Stimulated activated CD4-positive, alpha-beta T cell treated with anti-CD3 and anti-CD28 coated beads, Interleukin-4, amount 100 ng/mL, for 48 hours (primary cell): ENCODE measurements around the gene SNCG.

Experiments used
- DNase-seq, 2 donors: peaks; one replicate each; pipeline ENCODE4 v3.0.0-alpha.2; 2020; ENCODE audit warnings: low read depth in 2 of 2

SNCG gene

DNA sequence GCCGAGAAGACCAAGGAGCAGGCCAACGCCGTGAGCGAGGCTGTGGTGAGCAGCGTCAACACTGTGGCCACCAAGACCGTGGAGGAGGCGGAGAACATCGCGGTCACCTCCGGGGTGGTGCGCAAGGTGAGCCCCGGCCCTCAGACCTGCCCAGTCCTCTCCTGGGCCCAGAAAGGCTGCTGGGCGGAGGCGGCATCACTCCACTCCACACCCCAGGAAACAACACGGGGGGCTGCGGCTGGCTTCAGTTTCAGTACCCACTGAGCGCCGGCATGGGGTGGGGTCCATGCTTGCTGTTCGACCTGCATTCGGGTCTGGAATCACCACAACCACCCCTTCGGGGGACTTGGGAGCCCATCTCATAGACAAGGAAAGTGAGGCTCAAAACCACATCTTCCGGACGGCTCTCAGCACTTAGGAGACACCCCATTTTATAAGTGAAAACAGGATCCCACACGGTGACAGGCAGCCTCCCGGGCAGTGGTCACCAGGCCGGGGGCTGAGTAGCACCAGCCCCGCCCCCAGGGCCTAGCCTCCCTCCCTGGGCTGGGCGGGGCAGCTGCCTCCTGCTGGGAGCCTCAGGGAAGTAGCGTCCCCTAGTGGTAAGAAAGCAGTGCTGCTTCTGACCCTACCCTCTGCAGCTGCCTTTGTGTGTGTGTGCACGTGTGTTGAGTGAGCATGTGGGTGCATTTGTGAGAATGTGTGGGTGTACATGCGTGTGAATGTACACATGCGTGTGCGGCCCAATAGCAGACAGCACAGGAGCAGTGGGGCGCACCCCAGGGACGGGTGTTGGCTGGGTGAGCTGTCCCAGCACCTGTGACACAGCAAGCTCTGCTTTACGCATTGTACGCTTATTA, 1.8 kb downstream of the SNCG start:
- peak in 1 of 2 donors; percentile 28 for DNase-seq

DNA sequence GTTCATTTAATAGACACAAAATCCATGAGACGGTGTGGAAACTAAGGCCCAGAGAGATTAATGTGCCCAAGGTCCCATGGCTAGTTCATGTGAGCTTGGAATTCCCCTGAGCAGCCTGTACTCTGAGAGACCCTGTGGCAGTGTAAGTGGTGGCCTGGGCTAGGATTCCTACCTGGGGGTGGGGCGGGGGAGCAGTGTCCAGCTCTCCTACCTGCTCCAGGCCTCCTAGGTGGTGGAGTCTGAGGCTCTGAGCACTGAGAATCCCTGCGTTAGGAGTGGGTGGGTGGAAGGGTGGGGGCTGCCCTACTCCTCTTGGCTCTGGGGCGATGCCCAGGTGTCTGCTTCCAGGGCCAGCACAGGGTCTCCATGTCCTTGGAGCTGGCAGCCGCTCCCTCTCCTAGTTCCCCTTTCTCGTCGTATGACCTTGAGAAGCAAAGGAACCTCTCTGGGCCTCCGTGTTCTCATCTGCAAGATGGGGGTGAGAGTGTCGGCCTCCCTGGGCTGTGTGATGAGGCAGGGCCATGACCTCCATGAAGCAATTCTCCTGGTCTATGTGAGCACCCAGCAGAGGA, 2.5 kb downstream of the SNCG start:
- no peak for DNase-seq

- no peak for DNase-seq
These were observed 3.2 kb downstream of the SNCG start for GRCh38 chr10:86961481-86962091.

- DNase-seq: no peak
These were observed 4.0 kb downstream of the SNCG start for GRCh38 chr10:86962136-86962980.

DNA sequence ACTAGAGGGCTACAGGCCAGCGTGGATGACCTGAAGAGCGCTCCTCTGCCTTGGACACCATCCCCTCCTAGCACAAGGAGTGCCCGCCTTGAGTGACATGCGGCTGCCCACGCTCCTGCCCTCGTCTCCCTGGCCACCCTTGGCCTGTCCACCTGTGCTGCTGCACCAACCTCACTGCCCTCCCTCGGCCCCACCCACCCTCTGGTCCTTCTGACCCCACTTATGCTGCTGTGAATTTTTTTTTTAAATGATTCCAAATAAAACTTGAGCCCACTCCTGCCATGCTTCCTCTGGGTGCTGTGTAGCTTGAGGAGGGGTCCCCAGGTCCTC, 4.5 kb downstream of the SNCG start:
- DNase-seq: no peak

DNA sequence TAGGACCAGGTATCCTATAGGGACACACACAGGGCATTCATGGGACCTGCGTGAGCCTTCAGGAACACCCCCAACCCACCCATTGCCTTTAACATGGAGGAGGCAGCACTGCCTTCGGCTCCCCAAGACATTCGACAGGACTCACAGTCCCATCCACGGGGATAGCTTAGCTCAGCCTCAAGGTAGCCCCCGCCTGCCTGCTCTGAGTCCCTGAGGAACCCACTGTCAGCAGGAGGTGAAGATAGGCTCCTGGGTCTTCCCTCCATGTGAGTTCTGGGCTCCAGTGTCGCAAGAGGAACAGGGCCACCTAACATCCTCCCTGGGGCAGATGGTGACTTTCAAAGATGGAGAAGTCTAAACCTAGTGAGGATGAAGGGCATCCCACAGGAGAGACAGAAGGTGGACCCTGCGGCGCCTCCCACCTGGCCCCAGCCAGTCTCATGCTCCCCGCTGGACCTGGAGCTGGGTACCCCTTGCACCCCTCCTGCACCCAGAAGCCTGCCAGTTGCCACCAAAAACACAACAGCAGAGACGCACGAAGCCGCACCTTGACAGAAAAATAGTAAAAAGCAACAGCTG, 5.0 kb downstream of the SNCG start:
- DNase-seq: no peak

DNA sequence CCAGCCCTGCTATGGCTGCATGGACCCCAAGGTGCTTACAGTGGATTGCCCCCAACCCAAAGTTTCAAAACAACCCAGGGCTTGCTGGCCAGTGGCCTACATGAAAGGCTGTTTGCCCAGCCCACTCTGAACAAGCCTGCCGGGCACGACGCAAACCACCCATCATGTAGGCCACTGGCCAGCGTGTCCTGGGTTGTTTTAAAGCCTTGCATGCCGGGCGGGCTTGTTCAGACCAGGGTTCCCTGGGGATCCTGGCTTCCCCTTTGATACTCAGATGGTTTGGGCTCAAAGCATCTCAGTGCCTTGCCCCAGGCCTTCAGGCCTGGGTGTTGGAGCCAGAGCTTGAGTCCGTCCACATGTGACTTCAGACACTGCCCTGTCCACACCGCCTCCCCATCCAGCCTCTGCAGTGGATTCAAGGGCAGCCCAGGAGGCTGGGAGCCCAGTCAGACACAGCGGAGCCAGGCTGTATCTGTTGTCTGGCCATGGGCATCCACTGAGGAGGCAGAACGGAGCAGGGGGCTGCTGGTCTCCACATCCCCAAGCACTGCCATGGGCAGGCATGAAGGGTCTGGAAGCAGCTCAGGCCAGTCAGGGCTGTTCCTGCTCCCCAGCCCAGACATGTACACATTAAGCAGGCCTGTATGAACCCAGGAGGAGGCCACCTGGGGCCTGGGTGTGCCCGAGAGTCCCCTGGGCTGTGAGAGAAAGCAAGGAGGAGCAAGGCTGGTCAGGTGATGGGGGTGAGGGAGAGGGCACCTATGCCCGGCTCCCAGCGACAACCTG, 5.9 kb downstream of the SNCG start:
- no peak for DNase-seq

- no peak for DNase-seq
These were observed 6.4 kb downstream of the SNCG start for GRCh38 chr10:86964847-86965190.

DNA sequence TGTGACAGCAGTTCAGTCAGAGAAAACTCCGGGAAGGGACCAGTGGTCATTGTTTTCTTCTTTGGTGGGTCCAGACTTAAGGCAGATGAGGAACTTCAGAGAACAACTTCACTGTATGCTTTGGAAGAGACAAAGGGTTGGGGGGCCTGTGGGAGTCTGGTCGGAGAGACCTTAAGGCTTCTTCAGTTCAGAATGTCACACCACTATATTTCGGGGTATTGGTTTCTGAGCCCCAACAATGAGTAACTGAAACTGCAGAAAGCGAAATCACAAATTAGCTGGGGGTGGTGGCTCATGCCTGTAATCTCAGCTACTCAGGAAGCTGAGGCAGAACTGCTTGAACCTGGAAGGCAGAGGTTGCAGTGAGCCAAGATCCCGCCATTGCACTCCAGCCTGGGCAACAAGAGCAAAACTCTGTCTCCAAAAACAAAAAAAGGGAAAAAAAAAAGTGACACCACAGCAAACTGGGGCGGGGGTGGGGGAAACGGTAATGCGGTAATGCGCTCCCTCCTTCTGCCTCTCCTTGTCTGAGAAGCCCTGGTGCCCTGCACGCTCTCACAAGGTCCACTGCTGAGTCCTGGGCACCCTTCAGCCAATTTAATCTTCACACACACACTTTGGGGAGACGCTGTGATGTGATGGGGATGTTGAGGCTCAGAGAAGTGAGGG, 7.7 kb downstream of the SNCG start:
- no peak for DNase-seq

GRCh38 chr10:86967481-86967941, 9.1 kb downstream of the SNCG start:
- no peak for DNase-seq

- no peak for DNase-seq
These were observed 10.0 kb downstream of the SNCG start, which contains the start of gene ADIRF for GRCh38 chr10:86968271-86968993. Gene ADIRF (plus strand): TSS chr10:86968482. CDS start chr10:86968545, 63 bp downstream.

DNA sequence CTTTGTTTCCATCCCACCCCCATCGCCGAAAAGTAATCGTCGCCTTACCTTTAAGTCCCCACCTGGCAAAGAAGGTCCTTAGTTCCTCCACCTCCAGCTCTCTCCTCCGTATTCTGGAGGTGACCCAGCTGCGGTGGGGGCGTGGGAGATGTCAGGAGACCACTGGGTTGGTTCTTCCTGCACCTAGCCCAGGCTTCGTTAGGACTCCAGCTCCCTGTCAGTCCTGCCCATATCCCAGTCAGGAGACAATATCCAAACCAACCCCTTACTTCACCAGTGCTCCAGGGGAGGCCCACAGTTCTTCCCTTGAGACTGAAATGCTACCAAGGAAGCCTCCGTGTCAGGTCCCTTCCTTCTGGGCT, 10.6 kb downstream of the SNCG start:
- DNase-seq: no peak

GRCh38 chr10:86969421-86970041, 11.1 kb downstream of the SNCG start:
- DNase-seq: no peak

DNA sequence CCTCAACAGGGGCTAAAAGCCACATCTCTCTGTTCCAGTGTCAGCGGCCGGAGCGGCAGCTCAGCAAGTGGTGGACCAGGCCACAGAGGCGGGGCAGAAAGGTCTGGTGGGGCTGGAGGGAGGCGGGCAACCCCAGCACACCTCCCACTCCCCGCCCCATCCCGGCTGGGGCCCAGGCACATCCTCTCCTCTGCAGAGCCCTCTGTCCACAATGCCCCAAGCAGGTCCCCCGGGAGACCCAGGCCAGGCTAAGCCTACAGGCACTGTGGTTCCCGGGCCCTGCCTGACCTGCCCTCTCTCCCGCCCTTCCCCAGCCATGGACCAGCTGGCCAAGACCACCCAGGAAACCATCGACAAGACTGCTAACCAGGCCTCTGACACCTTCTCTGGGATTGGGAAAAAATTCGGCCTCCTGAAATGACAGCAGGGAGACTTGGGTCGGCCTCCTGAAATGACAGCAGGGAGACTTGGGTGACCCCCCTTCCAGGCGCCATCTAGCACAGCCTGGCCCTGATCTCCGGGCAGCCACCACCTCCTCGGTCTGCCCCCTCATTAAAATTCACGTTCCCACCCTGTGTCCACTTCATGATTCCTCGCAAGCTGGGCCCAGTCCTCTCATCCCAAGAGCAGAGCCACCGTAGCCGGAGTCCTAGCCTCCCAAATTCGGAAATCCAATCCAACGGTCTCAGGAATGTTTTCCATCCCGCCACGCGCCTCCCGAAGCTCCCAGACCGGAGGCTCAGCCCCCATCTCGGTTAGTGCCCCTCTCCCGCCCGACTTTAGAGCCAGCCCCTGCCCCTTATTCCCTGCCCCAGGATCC, 12.0 kb downstream of the SNCG start:
- no peak for DNase-seq

- no peak for DNase-seq
These were observed 12.5 kb downstream of the SNCG start for GRCh38 chr10:86970982-86971231.

- peak; percentile 71 to 78 for DNase-seq
These were observed 13.0 kb downstream of the SNCG start for GRCh38 chr10:86971232-86971991.

GRCh38 chr10:86972613-86973380, 14.4 kb downstream of the SNCG start:
- DNase-seq: no peak
